Measurements from ENCODE around the gene MYO7A. TPM values are rescaled to one million over a fixed set of nuclear protein-coding genes. Genes with fewer than 3 reads are reported as not detected.

MYO7A gene
- total RNA-seq, 4 donors from 2014 or later, result 3.8 to 8.7 (median 5.7) TPM

DNA sequence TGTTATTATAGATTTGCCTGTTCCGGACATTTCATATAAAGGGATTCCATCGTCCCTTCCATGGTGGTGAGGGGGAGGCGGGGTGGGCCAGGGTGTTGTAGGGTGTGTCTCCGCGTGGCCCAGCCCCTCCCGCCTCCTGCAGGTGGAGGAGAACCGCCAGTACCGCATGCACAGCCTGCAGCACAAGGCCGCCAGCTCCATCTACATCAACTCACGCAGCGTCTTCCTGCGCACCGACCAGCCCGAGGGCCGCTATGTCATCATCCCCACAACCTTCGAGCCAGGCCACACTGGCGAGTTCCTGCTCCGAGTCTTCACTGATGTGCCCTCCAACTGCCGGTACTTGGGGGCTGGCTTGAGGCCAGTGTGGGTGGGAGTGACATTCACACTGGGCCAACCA lies 7.5 kb upstream of the MYO7A start:
- DNase-seq, result no peak
- Histone ChIP-seq H3K36me3 (no peaks in the 10 kb centered on the region), H3K27ac (no peak overlapping the region), H3K9me3 (no peaks in the 10 kb centered on the region), H3K27me3 (no peaks in the 10 kb centered on the region), H3K4me3 (replicated peaks in 1 of 3) (no peak overlapping the region), H3K4me1 (no peaks in the 10 kb centered on the region)
- 93 to 94% methylated on average over 16 to 19 of the region's 19 CpGs for WGBS, 2 donors
- no peak for TF ChIP-seq POLR2A (IDR thresholded peaks at IDR 0.05)
- TF ChIP-seq, protein P1, sequence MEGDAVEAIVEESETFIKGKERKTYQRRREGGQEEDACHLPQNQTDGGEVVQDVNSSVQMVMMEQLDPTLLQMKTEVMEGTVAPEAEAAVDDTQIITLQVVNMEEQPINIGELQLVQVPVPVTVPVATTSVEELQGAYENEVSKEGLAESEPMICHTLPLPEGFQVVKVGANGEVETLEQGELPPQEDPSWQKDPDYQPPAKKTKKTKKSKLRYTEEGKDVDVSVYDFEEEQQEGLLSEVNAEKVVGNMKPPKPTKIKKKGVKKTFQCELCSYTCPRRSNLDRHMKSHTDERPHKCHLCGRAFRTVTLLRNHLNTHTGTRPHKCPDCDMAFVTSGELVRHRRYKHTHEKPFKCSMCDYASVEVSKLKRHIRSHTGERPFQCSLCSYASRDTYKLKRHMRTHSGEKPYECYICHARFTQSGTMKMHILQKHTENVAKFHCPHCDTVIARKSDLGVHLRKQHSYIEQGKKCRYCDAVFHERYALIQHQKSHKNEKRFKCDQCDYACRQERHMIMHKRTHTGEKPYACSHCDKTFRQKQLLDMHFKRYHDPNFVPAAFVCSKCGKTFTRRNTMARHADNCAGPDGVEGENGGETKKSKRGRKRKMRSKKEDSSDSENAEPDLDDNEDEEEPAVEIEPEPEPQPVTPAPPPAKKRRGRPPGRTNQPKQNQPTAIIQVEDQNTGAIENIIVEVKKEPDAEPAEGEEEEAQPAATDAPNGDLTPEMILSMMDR (IDR thresholded peaks at IDR 0.05), result no peak
- intact Hi-C loops (cut with DNase I), result loop anchor here (10.0 kb wide), 1 partner anchor 434 kb away; no protein-coding TSS in a partner anchor

GRCh38 chr11:77121096-77121640 lies 6.9 kb upstream of the MYO7A start:
- Histone ChIP-seq H3K9me3 (no peaks in the 10 kb centered on the region), H3K4me3 (replicated peaks in 1 of 3) (no peak overlapping the region), H3K4me1 (no peaks in the 10 kb centered on the region), H3K36me3 (no peaks in the 10 kb centered on the region), H3K27me3 (no peaks in the 10 kb centered on the region), H3K27ac (no peak overlapping the region)
- DNase-seq, result no peak
- whole genome bisulfite sequencing, 2 donors, result 95 to 98% methylated on average over 5 to 6 of the region's 10 CpGs
- intact Hi-C loops (cut with DNase I), result loop anchor here (10.0 kb wide), 1 partner anchor 434 kb away; no protein-coding TSS in a partner anchor
- TF ChIP-seq POLR2A (IDR thresholded peaks at IDR 0.05), result no peak

GRCh38 chr11:77121876-77122575 lies 6.0 kb upstream of the MYO7A start:
- Histone ChIP-seq H3K27ac (no peak overlapping the region), H3K9me3 (no peaks in the 10 kb centered on the region), H3K4me1 (peaks cover 3 to 4% of the 10 kb centered on the region in 2 donors), H3K36me3 (no peaks in the 10 kb centered on the region), H3K27me3 (no peaks in the 10 kb centered on the region), H3K4me3 (replicated peaks in 1 of 3) (no peak overlapping the region)
- no peak for TF ChIP-seq POLR2A (IDR thresholded peaks at IDR 0.05)
- TF ChIP-seq, protein P1 (IDR thresholded peaks at IDR 0.05), result no peak
- intact Hi-C loops (cut with DNase I), result loop anchor here (10.0 kb wide), 1 partner anchor 433 kb away; no protein-coding TSS in a partner anchor
- no peak for DNase-seq
- WGBS, 2 donors, result 90 to 92% methylated on average over 7 to 8 of the region's 8 CpGs

DNA sequence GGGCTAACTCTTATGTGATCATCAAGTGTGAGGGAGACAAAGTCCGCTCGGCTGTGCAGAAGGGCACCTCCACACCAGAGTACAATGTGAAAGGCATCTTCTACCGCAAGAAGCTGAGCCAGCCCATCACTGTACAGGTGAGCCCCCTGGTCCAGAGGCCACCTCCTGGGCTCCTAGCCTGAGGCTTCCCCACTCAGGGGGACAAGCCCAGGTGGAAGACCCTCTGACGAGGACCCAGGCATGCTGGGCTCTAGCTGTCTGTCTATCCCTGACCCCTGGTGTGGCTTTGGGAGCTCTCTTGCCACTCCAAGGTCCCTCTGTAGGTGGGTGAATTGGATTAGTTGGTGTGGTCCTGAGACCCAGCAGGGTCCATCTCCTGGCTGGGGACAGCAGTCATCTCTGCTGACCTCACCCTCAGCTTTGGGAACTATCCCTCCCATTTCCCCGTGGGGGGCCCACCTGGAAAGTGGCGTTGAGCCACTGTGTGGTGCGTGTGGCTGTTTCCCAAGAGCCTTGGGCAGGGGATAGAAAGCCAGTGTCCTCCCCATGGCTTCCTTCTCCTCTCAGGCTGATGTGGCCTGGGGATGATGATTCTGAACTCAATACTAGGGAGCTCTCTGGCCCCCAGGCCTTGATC lies 5.4 kb upstream of the MYO7A start:
- Histone ChIP-seq H3K9me3 (no peaks in the 10 kb centered on the region), H3K36me3 (no peaks in the 10 kb centered on the region), H3K4me1 (peaks cover 7 to 8% of the 10 kb centered on the region in 2 donors), H3K27ac (no peak overlapping the region), H3K4me3 (replicated peaks in 1 of 3) (no peak overlapping the region), H3K27me3 (no peaks in the 10 kb centered on the region)
- DNase-seq, result no peak
- intact Hi-C loops (cut with DNase I), result loop anchor here (10.0 kb wide), 1 partner anchor 432 kb away; no protein-coding TSS in a partner anchor
- TF ChIP-seq, protein P1 (IDR thresholded peaks at IDR 0.05), result no peak
- TF ChIP-seq POLR2A (IDR thresholded peaks at IDR 0.05), result no peak
- 92 to 96% methylated on average over 5 to 6 of the region's 7 CpGs for WGBS, 2 donors

DNA sequence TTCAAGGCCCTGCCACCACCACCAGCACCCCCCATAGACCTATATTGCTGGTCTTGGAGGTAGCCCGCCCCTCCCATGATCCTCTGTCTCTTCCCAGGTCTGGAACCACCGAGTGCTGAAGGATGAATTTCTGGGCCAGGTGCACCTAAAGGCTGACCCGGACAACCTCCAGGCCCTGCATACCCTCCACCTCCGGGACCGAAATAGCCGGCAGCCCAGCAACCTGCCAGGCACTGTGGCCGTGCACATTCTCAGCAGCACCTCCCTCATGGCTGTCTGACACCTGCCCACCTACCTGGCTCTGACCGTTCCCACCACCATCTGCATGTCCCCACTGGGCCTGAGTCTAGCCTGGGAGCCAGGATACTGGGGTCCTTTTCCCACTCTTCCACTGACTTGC lies 4.5 kb upstream of the MYO7A start:
- no peak for DNase-seq
- 100% methylated on average over 4 to 7 of the region's 8 CpGs for WGBS, 2 donors
- H3K4me1 ChIP-seq, result peaks cover 8 to 16% of the 10 kb centered on the region in 2 donors
- TF ChIP-seq, protein P1 (IDR thresholded peaks at IDR 0.05), result no peak
- TF ChIP-seq POLR2A (IDR thresholded peaks at IDR 0.05), result no peak
- no peaks in the 10 kb centered on the region for H3K9me3 ChIP-seq
- H3K36me3 ChIP-seq, result no peaks in the 10 kb centered on the region
- H3K27ac ChIP-seq, result no peak overlapping the region
- intact Hi-C loops (cut with DNase I), result loop anchor here (10.0 kb wide), 1 partner anchor 431 kb away; no protein-coding TSS in a partner anchor
- no peaks in the 10 kb centered on the region for H3K27me3 ChIP-seq
- no peak overlapping the region for H3K4me3 ChIP-seq (replicated peaks in 1 of 3)

All from thyroid gland (tissue), 4 donors.